Measurements from ENCODE around the gene ACTN2.

DNA sequence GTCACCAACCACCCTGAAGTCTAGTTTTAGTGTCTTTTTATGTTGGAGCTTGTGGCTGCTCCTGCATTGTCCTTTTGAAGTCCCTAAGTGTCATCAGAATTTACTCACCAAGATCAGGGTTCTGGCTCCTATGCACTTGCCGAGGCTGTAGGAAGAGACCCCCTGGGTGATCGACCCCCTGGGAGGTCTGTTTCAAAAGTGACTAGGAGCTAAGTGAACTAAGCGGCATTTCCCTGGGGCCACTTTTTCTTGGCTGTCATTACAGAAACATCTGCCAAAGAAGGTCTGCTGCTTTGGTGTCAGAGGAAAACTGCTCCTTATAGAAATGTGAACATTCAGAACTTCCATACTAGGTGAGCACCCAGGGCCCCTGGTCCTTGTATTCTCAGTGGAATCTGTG lies 39.4 kb downstream of the ACTN2 start:
- TF ChIP-seq, protein P1, sequence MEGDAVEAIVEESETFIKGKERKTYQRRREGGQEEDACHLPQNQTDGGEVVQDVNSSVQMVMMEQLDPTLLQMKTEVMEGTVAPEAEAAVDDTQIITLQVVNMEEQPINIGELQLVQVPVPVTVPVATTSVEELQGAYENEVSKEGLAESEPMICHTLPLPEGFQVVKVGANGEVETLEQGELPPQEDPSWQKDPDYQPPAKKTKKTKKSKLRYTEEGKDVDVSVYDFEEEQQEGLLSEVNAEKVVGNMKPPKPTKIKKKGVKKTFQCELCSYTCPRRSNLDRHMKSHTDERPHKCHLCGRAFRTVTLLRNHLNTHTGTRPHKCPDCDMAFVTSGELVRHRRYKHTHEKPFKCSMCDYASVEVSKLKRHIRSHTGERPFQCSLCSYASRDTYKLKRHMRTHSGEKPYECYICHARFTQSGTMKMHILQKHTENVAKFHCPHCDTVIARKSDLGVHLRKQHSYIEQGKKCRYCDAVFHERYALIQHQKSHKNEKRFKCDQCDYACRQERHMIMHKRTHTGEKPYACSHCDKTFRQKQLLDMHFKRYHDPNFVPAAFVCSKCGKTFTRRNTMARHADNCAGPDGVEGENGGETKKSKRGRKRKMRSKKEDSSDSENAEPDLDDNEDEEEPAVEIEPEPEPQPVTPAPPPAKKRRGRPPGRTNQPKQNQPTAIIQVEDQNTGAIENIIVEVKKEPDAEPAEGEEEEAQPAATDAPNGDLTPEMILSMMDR (conservative IDR thresholded peaks at IDR 0.05; ENCODE audit: low read depth, low read length) = no peak
- TF ChIP-seq EZH2 (IDR thresholded peaks at IDR 0.05; ENCODE audit: low read length, unreplicated experiment) = no peak
- no peak for TF ChIP-seq EZH2phosphoT487 (IDR thresholded peaks at IDR 0.05; ENCODE audit: borderline replicate concordance, low read length)

All from PC-3 (cell line).